A673 (cell line): Measurements from ENCODE around the gene NEDD9.

ENCODE experiments used
- CTCF ChIP-seq: fragments of 300-800, 200-600 bp; sonication (generic); conservative IDR thresholded peaks from 2 replicates; pipeline ENCODE4 v1.5.1; 2017; ENCODE audit warnings: low read depth, mild to moderate bottlenecking, antibody characterized with exemption, low read length, moderate library complexity, mixed read lengths
- EZH2 ChIP-seq: fragments of 200-600 bp; sonication (generic); IDR thresholded peaks from 2 replicates; pipeline ENCODE4 v1.6.1; 2017; ENCODE audit warnings: borderline replicate concordance, low read depth, mild to moderate bottlenecking, mixed read lengths, antibody characterized with exemption, low read length; ENCODE audit not compliant: poor library complexity, severe bottlenecking

DNA sequence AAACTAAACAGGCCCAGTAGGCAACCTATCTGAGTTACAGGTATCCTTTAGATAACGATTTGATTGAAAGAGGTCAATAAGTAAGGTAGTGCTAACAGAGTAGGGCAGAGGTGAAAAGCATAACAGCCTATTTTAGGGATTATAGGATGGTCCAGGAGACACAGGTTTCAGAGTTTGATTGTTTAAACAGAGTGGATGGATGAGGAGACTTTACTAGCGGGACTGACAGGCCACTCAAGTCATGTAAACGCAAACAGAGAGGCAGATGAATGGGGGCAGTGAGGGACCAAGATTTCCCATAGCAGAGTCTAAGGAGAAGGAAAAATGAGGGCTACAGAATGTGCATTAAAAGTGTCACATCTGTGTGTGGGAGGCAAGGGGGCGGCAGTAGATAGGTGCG lies 4.8 kb downstream of the NEDD9 start:
- TF ChIP-seq CTCF (no peak), EZH2 (no peak)
